RPMI7951 (cell line): ENCODE results near the gene MYO5B. TPM values are rescaled to one million over a fixed set of nuclear protein-coding genes. Genes with fewer than 3 reads are reported as not detected.

ENCODE experiments used
- DNase-seq: peaks from one replicate; pipeline ENCODE4 v3.0.0-alpha.2; 2012; ENCODE audit warnings: low read depth
- total RNA-seq: library from RNA; depleted of rRNA; stranded (reverse); fragments of >200 nt; shearing (Covaris generic); gene quantifications from 2 replicates; pipeline ENCODE4 v1.2.3, GENCODE V29; 2014

MYO5B gene
- total RNA-seq, 1 experiment from 2014 or later: 0.36 TPM

DNA sequence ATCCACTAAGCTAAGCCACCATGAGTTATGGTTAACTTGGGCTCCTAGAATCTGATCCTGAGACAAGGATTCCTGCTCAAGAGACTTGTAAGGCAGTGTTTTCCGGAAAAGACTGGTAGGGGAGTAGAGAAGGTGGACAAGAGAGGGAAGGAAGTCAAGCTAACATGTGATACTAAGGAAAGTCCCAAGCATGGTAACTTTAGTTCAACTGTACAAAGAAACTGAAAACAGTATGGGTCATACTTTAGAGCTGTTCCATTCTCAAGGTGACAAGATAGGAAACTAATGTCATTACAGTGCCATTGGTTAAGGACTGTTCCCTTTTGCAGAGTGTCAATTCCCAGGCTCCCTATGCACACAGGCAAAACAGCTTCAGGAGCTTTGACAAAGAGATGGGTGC is 5.8 kb downstream of the MYO5B start:
- no peak for DNase-seq

DNA sequence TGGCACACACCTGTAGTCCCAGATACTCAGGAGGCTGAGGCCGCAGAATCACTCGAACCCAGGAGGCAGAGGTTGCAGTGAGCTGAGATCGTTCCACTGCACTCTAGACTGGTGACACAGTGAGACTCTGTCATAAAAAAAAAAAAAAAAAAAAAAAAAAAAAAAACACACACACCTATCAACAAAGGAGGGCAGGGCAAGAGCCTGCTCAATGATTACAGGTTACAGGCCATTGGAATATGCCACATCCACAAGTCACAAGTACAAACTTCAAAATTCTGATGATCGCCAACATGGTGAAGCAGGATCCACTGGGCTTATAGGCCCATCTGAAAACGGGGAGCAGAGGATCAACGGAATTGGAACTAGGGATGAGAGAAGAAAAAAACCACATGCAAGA is 6.3 kb downstream of the MYO5B start:
- DNase-seq: no peak

DNA sequence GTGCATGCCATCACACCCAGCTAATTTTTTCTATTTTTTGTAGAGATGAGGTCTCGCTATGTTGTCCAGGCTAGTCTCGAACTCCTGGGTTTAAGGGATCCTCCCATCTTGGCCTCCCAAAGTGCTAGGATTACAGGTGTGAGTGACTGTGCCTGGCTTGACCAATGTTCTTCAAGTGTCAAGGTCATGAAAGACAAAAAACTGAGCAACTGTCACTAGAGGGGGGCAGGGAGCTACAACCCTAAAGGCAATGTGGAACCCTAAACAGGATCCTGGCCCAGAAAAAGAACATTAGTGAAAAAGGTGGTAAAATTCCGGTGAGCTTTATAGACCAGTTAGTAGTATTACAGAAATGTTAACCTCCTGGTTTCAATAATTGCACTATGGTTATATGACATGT is 7.3 kb downstream of the MYO5B start:
- DNase-seq: no peak

DNA sequence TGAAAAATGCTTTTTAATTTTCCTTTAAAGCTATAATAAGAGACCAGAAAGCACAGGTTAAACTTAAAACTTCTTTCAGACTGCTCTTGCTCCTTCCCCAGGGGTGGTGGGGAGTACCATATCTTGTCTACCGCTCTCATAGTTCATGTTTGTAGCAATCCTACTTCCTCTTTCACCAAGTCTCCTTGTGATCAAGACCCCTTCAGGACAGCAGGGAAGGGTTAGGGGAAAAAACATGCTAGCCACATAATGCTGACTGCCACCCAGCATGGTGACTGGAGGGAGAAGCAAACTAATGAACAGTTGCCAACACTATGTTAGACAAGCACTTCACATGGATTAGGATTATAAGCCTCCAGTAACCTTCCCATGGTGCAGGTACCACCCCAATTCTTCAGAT is 8.6 kb downstream of the MYO5B start:
- DNase-seq: no peak

DNA sequence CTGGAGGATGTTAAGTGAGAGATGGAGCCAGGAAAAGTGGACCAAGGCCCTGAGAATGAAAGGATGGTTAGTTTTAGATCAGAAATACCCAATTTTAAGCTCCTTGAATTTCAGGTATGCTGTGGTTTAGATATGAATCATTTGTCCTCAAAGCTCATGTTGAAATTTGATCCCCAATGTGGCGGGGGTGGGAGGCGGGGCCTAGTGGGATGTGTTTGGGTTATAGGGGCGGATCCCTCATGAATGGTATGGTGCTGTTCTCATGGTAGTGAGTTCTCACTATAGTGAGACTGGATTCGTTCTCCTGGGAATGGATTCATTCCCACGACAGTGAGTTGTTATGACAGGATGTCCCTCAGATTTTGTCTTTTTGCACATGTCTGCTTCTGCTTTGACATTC is 11.4 kb downstream of the MYO5B start:
- peak; percentile 46 for DNase-seq

DNA sequence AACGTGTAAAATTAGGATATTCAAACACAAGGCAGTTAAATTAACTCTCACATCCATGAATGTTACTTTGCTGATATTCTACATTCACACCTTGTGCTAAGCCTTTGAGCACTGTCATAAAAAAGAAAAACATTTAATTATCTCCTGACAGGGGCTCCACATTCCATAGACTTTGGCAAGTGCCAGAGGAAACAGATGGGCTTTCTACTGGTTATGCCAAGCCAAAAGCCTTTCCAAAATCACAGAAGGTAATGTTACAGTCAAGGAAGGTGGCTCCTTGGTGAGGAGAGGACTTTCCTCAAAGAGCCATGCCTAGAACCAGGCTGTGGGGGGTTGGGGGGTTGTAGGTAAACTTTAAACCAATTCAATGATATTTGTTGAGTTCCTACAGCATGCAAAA is 12.4 kb downstream of the MYO5B start:
- no peak for DNase-seq

DNA sequence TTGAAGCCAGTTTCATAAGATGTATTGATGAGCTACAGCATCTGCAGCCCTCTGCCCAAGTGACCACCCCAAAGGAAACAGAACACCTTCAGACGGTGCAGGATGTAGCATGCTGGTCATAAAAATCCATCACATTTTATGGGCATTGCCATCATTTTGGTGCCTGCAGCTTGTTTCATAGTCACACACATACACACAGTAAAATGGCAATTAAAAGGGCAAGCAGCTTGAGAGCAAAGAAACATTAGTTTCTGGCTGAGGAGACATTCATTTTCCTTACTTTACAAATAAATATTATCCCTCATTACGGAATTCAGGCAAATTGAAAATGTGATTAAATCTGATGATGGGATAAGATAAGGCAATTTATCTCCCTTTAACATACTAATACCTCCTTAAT is 13.4 kb downstream of the MYO5B start:
- DNase-seq: no peak

DNA sequence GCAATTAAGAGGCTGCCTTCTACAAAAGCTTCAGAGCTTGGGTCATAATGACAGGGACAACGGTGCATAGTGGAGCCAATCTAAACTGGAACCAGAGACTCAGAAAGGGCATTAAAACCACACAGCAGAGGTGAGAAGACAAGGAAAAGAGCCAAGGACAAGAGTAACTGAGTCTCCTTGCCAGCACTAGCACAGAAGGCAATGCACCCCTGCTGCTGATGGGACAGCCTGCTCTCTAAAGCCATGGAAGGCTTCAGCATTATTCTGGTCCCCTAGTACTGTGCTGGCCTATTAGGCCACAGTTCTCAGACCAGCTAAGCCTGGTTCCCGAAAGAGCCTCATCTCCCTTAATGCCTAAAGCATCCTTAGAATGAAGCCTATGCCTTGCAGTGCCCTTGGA is 15.5 kb downstream of the MYO5B start:
- DNase-seq: no peak

DNA sequence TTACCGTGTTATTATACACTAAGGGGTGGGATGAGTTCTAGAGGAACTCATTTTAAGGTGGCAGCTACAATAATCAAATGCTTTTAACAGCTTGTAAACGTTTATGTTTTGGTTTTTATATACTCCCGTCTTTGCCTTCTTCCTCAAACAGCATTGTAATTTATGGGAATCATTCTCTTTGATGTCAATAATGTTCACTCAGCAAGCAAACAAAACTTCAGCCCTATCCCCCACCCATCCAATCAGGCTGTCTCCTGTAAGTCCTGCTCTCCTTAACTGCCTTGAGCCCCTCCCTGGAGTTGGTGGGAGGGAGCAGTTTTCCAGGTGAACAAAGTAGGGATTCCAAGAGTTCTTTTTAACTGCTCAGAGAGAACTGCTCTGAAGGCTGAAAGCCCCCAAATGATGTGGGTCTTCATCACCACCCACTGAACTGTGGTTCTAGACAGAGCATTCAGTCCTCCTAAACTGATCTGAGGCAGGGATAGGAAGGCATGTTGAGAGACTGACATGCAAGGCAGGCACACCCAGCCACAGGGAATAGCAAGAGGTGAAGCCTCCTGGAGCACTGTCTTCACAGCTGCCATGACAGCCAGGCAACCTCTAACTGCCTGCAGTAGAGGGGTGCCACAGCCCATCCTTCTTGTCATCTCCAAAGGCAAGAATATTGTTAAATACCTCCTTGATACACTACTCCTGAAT is 17.5 kb downstream of the MYO5B start:
- no peak for DNase-seq

DNA sequence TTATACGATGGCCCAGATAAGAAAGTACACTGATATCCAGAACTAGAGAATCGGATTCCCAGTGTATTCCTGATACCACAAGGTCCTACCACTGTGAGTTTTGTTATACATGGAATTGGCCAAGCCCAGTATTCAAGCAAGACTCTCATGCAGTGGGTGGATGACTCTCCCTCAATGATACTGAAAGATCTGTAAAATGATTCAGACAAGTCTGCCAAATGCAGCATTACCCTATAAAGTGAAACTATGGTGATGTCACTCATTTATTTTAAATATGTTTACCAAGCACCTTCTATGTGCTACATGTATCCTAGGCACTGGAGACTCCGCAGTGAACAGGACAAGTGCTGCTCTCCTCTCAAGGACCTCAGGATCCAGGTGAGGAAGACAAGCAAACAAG is 22.6 kb downstream of the MYO5B start:
- DNase-seq: no peak

DNA sequence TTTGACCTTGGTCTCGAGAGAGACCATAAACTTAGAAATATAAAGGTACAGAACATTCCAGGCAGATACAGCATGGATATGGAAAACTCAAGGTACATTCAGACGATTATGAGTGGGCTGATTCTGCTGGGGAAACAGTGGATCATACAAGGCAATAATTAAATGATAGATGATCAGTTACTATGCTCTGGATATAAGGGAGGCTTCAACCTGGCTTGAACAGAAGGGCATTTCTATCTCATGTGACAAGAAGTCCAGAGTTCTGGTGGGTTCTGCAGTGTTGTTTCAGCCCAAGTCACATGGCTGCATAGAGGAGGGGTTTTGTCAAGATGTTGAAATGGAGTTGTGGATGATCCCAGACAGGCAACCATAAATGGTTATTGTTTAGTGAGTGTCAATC is 23.5 kb downstream of the MYO5B start:
- no peak for DNase-seq

DNA sequence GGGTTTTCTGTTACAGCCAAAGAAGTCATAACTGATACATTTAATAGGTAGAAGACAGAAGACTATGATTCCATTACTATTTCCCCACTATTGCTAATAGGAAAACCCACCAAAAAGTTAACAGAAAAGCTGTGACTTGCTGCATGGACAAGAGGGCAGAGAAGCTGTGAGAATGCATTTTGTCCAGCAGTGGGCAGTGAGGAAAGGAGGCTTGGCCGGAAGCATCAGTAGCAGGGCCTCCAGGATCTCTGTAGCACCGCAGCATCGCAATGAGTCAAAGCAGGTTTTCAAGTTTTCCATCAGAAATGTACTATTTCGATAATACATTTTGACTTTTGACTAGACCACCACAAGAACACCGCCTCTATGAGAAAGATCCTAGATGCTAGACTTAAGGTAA is 24.9 kb downstream of the MYO5B start:
- DNase-seq: peak; percentile 2

DNA sequence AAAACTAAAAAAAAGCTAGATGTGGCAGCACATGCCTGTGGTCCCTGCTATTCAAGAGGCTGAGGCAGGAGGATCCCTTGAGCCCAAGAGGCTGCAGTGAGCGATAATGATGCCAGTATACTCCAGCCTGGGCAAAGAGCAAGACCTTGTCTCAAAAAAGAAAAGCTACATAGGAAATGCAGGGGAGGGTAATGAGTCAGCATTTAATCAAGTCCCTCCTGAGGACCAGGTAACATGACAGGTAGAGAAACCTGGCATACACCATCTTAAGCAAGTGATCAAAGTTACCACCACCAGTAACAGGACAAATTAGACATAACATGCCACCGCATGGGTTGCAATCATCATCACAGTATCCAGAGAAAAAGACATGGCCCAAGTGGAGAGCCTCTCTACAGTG is 25.8 kb downstream of the MYO5B start:
- DNase-seq: no peak

DNA sequence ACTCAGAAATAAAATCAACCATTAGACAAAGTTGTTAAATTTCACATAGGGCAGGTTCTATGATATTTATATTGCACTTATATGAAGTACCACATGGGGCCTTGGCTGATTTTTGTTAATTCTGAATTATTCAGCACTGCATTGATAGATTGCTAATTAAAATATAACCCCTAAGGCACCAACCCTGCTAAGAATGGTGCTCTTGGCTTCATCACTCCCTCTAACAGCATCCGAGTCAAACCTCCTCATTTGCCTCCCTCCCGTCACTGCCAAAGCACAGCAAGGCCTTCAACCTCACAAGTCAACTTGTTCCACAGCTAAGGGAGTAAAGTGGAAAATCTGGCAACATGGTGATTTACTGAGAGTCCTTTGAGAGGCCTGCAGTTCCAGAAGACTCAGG is 27.0 kb downstream of the MYO5B start:
- no peak for DNase-seq

DNA sequence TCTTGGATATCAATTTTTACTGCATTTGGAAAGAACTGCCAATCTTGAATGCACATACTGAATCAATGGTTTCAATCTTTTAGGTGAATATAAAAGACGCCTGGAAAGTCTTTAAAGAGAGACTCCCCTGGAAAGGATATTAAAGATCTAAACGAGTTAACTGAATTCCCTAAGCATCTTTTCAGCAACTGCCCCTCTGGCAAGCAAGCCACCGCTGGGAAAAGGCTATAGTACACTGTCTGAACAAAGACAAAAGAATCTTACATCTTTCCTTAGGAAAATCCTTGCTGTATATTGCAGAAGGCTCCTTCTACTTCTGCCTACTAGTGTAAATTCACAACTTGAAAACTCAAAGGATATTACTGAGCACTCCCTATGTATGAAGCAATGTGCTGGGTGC is 28.0 kb downstream of the MYO5B start:
- DNase-seq: no peak

DNA sequence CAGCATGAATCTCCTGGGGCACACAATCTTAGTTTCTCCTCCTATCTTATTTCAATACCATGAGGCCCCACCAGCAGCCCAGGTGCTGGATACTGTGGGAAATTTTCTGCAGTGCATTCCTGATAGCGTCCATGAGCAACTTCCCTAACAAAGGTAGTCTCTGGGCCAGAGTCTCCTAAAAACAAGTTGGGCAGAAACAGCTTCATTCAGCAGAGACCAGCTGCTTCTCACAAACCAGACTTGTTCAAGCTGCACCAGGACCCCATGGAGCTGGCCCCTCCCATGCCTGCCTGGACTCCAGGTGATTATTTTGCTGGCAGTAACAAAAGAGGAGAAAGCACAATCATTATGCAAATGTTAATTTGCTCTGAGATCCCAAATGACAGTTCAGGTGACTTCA is 31.4 kb downstream of the MYO5B start:
- DNase-seq: no peak

DNA sequence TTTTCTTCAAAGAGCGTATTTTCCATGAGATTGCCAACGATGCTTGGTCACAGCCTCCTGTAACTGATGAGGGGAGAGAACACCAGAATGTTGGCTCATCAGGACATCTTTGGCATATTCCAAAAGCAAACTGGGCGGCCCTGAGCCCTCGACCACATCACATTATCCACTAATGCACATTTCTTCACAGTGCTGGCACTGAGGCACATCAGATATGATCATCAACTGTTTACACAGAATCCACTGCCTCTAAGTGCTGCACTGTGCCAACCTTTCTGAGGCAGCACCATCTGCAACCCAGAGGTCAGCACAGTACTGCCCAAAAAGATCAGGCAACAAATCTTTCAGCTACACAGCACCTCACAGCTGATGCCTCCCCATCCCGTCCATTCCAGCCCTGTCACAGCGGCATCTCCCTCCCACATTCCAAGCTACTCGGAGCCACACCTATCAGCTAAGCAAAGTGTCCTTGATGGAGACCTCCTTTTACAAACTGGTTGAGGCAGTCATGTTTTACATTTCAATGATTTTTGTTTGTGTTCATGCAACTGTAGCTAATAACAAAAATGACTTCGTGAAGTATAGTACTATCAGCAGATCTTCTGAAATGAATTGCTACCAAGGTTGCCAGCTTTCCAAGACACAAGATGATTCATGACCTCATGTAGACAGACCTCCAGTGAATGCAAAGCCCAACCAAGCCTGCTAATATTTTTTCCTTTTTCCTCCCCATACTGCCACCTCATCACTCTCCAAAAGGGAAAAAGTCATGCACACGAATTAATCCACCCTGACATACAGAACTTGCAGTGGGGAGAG is 32.3 kb downstream of the MYO5B start:
- DNase-seq: no peak

DNA sequence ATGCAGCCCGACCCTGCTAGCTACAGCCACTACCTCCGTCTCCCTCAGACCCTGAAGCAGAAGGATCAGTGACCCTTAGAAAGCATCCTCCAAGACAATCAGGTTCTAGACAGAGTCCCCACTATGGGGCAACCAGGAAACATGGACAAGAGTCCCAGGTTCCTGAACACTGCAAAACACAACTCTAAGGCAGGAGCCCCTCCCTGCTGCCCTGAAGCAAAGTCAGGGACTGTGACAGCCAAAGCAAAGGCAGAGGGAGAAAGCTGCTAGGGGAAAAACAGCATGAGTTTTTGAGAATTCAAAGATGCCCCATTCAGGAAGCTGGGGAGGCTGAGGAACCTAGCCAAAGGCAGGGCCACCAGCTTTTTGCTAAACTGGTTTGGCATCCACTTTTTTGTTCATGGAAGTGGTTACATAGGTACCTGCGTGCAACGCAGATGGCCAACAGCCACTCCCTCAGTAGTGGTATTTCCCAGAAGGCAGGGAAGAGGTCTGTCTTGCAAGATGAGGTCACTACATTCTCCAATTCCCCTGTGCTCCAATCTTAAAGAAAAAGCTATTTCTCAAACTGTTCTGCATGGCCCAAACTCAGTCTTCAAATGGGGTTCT is 33.2 kb downstream of the MYO5B start:
- DNase-seq: no peak

DNA sequence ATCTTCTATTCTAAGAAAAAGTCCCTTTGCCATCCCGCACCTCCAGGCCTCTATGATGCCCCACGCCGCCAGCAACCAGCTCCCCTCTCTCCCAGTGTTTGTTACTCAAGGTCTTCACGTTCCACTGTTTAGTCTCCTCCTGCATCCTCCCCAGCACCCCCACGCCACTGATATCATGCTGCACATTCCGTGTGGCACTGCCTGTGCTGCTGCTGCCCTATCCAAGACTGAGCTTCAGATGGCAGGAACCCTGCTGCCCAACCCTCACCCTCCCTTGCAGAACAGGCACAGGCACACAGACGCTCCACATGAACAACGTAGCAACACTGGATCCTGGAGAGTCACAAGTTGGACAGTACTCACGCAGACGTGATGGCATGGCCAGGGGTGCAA is 35.3 kb downstream of the MYO5B start:
- no peak for DNase-seq

DNA sequence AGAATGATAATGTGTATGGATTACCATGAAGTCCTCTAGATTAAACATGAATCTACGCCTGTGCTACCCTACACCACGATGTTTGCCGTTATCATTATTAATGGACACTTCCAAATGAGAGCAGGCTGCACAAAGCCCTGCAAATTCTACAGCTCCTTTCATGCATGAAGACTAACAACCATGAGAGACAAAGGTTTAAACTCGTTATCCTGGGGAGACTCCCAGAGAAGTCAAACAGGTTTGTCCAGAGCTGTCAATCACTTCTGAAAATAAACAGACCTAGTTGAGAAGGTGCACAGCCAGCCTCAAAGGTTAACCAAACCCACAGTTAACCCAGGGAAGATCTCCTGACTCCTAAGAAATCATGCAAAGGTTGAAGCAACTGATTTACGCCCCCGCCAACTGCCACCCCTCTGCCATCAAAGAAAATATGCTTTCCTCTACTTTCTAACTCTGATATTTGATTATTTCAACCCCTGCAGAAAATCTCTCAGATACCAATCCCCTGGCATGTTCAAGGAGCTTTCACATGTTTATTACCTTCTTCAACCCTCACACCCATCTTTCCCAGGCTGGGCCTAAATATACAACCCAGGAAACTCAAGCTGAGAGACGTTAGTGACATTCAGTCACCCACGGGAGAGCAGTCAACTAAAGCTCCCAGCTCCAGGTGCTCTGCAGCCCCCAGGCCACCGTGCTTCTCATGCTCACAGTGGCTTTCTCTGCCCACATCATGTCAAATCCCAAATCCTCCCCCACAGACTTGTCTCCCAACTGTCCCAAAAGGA is 35.9 kb downstream of the MYO5B start:
- DNase-seq: no peak

DNA sequence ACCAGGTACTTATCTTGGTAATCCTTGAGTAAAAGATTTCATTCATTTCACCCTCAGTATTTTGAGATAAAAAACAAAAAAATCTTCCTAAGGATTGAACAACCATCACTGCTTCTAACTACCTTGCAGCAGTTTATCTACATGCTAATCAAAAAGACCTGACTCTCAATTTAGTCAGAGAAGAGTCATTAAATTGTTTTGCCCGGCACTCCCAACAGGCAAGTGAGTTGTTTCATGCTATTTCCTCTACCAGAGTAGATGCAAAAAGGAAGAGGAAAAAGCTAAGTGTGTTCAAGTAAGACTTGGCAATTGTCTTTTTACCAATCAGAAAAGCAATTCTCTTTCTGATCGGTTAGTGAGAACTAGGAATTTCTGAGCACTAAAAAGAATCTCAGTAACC is 39.5 kb downstream of the MYO5B start:
- DNase-seq: no peak

DNA sequence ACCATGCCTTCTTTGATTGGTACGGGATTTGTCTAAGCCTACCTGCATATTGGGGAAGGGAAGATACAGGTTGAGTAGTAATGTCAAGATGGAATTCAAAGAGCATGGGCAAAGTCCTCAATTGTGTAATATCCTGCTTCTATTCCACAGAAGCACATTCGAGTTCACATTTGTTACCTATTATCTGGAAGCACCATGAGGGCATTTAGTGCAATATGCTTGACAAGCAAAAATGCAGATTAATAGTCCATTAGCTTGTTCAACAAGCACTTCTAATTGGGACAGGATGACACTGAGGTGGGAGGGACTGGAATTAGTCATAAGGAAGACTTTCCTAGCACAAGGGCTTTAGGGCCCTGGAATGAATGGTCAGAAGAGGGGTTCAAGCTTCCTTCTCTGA is 40.5 kb downstream of the MYO5B start:
- DNase-seq: no peak
